HK-2 (cell line): ENCODE data around the gene PSEN1.
A peak's percentile ranks its signal among the peaks of the same experiment; 100 is the strongest.
"Not testable (repeated sequence)": the region's sequence is repeated elsewhere in the genome, so short reads cannot be mapped to it uniquely, and the experiment has no call there.

Experiments
- DNase-seq: peaks from one replicate; pipeline ENCODE4 v3.0.0-alpha.2; 2018; ENCODE audit not compliant: unreplicated experiment

Gene PSEN1

DNA sequence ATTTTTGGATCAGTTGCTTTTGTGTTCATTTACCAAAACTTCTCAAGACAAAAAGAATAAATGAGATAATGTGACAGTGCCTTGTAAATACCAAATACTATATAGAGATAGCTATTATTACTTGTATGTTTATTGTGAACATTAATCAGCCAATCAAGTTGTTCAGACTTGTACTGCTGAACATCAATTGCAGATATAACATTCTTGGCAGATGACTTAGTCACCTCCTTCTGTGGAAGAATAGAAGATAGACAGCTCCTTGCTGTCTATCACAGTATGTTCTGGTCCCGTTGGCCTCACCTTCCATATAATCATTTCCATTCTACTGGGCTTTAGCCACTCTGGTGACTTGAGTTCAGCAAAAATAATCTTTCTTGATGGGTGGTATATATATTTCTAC, 30.1 kb downstream of the PSEN1 start:
- DNase-seq: no peak

DNA sequence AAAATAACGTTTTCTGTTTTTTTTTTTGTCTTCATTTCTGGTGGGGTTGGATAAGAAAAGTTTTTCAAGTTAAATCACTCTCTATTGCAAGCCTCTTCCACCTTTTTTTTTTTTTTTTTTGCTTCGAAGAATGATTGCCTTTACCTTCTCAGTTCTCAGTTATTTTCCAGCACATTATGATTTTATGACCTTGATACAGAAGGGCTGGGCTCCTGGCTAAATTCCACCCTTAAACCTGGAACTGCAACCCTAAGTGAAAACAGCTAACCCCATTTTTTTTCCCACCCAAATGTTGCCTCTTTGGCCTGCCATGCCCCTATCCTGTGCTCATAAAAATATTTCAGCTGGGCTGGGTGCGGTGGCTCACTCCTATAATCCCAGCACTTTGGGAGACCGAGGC, 31.4 kb downstream of the PSEN1 start:
- no peak for DNase-seq

DNA sequence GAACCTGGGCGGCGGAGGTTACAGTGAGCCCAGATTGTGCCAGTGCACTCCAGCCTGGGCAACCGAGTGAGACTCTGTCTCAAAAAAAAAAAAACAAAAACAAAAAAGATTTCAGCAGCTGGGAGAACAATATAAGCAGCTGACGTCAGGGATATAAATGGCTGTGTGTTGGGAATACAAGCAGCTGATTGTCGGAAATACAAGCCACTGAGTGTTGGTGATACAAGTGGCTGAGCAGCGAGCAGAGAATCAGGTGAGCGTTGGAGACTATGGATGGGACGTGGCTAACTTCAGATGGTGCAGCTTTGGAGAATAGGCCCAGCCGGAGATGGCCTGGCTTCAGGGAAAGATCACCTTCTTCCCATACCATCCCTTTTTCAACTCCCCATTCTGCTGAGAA, 32.0 kb downstream of the PSEN1 start:
- DNase-seq: no peak

DNA sequence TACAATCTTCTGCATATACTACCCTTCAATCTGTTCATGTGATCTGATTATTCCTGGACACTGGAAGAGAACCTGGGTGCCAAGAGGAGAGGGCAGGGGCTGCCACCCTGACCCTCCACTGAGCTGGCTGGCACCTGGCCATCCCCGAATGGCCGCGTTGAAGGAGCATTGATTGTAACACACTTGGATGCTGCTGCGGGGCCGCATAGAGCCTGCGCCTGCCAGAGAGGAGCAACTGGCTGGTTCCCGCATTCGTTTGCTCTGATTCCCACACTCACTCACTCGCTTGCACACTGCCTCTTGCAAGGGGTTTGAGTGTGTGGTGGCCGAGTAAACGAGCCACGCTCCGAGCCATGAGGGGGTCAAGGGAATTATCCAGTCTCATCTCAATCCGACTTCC, 32.4 kb downstream of the PSEN1 start:
- no peak for DNase-seq

DNA sequence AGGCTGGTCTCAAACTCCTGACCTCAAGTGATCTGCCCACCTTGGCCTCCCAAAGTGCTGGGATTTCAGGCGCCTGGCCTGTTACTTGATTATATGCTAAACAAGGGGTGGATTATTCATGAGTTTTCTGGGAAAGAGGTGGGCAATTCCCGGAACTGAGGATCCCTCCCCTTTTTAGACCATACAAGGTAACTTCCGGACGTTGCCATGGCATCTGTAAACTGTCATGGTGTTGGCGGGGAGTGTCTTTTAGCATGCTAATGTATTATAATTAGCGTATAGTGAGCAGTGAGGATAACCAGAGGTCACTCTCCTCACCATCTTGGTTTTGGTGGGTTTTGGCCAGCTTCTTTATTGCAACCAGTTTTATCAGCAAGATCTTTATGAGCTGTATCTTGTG, 33.5 kb downstream of the PSEN1 start:
- DNase-seq: not testable (repeated sequence)

DNA sequence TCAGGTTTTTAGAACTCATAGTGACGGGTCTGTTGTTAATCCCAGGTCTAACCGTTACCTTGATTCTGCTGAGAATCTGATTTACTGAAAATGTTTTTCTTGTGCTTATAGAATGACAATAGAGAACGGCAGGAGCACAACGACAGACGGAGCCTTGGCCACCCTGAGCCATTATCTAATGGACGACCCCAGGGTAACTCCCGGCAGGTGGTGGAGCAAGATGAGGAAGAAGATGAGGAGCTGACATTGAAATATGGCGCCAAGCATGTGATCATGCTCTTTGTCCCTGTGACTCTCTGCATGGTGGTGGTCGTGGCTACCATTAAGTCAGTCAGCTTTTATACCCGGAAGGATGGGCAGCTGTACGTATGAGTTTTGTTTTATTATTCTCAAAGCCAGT, 34.4 kb downstream of the PSEN1 start:
- DNase-seq: no peak

DNA sequence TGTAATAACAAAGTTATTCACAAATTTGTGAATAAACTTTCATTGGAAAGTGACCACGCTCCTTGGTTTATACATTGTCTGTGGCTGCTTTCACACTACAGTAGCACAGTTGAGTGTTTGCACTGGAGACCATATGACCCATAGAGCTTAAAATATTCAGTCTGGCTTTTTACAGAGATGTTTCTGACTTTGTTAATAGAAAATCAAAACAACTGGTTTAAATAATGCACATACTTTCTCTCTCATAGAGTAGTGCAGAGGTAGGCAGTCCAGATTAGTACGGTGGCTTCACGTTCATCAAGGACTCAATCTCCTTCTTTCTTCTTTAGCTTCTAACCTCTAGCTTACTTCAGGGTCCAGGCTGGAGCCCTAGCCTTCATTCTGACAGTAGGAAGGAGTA, 36.2 kb downstream of the PSEN1 start:
- DNase-seq: no peak

DNA sequence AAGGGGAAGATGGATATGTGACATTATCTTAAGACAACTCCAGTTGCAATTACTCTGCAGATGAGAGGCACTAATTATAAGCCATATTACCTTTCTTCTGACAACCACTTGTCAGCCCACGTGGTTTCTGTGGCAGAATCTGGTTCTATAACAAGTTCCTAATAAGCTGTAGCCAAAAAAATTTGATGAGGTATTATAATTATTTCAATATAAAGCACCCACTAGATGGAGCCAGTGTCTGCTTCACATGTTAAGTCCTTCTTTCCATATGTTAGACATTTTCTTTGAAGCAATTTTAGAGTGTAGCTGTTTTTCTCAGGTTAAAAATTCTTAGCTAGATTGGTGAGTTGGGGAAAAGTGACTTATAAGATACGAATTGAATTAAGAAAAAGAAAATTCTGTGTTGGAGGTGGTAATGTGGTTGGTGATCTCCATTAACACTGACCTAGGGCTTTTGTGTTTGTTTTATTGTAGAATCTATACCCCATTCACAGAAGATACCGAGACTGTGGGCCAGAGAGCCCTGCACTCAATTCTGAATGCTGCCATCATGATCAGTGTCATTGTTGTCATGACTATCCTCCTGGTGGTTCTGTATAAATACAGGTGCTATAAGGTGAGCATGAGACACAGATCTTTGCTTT, 36.9 kb downstream of the PSEN1 start:
- DNase-seq: no peak

DNA sequence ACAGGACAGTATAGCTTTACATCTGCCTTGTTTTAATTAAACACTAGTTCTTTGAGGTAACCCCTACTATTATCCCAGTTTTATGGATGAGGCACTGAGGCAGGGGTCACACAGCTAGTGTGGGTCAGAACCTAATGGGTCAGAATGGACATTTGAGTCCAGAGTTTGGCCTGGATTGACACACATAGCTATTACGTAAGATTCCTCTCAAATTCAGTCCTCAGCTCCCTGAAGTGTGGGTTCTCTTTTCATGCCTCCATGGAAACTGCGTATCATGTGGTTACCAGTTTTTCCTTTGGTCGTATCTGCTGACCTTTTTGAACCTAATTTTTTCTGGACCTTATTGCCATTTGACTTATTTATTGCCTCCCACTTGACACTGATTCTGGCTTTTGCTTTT, 40.4 kb downstream of the PSEN1 start:
- no peak for DNase-seq

DNA sequence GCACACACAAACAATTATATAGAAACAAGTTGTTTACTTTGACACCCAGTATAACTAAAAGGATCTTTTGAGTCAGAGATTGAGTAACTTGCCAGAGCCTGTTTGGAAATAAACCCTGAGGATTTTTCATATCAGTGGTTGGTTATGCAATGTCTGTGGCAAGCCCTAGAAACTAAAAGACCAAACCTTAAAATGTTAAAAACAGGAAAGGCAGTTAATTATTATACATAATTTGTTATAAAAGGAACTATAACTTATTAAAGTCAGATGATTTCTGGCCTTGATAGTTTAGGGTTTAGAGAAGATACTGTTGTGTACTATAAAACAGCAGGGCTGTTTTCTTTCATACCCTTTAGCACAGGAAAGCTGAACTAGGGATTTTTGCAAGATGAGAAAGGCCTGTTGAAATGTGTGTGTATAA, 44.1 kb downstream of the PSEN1 start:
- DNase-seq: no peak

DNA sequence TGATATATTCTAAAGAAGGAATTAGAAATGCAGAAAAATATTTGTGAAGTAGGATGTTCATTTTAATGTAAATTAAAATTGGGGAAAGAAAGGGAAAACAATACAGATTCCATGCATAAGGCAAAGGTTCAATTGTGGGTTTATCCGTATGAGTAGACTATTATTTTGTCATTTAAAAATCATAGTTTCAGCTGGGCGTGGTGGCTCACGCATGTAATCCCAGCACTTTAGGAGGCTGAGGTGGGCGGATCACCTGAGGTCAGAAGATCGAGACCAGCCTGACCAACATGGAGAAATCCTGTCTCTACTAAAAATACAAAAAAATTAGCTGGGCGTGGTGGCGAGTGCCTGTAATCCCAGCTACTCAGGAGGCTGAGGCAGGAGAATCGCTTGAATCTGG, 44.7 kb downstream of the PSEN1 start:
- not testable (repeated sequence) for DNase-seq

DNA sequence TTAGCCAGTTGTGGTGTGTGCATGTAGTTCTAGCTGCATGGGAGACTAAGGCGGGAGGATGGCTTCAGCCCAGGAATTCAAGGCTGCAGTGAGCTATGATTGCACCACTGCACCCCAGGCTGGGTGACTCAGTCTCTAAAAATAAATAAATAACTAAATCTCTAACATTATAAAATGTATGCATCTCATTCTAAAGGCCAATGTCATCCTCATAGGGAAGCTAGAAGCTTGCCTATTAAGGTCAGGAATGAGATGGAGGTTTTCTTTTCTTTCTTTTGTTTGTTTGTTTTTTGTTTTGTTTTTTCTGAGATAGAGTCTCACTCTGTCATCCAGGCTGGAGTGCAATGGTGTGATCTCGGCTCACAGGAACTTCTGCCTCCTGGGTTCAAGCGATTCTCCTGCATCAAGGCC, 52.2 kb downstream of the PSEN1 start:
- DNase-seq: peak; percentile 38

DNA sequence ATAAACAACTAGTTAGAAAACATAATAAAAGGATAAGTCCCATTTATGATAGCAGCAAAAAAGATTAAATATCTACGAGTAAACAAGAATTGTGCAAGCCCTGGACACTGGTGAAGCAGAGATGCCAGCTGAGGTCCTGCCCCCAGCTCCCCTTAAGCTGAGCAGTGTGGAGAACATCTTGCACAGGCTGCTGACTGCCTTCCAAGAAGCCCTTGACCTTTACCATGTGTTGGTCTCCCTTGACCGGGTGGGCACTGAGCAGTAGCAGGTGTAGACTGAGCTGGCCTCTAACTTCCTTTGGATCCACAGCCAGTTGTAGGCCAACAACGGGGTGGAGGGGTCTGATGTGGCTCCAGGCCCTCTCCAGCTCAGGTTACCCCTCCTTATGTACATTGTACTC, 53.3 kb downstream of the PSEN1 start:
- DNase-seq: no peak

DNA sequence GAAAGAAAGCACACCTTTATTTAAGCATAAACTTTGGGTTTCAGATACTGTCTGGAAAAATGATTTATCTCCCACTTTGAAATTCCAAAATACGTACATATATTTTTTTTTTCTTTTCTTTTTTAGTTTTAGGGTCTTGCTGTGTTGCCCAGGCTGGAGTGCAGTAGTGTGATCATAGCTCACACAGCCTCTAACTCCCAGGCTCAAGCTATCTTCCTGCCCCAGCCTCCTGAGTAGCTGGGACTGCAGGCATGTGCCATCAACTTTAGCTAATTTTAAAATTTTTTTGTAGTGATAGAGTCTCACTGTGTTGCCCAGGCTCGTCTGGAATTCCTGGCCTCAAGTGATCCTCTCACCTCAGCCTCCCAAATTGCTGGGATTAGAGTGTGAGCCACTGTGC, 55.1 kb downstream of the PSEN1 start:
- no peak for DNase-seq

DNA sequence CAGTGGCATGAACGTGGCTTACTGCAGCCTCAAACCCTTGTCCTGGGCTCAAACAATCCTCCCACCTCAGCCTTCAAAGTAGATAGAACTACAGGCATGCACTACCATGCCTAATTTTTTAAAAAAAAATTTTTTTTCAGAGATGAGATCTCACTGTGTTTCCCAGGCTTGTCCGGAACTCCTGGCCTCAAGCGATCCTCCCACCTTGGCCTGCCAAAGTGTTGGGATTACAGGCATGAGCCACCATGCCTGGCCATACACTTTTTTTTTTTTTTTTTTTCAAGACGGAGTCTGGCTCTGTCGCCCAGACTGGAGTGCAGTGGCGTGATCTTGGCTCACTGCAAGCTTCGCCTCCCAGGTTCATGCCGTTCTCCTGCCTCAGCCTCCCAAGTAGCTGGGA, 58.0 kb downstream of the PSEN1 start:
- DNase-seq: not testable (repeated sequence)

DNA sequence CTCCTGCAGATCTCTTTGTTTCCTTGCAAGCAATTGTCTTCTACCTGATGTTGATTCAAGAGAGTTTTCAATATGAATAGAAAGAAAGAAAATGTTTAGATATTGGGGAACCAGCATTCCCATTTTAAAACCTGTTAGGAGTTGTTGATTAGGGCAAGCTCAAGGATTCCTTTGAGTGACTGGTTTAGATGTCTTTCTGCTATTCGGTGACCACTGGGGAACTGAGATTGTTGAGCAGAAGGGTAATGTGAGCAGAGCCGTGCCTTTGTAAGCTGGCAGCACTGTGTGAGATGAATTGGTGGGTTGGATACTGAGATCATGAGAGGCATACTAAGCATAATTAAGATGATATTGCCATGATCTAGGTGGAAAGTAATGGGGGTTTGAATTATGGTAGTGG, 61.9 kb downstream of the PSEN1 start:
- no peak for DNase-seq

DNA sequence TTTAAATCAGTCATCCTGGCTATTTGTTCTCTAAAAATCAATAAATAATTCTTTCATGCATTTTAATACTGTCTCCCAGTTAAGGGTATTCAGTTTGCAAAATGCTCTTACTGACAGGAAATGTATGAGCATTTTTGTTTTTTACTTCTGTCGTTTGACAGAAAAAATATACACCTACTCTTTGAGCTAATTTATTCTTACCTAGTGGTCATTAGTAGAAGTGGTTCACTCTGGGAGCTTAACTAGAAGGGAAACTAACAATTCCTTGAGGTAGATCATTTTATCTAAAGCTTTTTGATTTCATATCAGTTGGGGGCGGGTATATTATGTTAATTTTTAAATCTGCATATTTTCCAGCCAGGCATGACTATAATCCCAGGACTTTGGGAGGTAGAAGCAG, 67.2 kb downstream of the PSEN1 start:
- DNase-seq: no peak

DNA sequence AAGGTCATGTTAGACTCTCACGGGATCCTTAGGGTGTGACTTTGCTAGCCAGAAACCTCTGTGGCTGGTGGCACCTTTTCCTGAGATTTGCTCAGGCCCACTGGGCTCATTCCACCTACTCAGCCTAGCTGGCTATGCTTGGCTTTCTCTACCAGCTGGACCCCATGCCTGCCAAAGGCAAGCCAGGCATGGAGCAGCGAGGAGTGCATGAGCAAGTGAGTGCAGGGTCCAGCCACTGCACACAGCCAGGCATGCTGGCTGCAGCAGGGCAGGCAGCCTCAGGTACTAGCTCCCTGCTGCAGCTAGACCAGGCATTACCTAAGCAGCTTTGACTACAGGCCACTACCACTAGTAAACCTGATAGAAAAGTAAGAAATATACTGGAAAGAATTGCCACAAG, 71.3 kb downstream of the PSEN1 start:
- no peak for DNase-seq

DNA sequence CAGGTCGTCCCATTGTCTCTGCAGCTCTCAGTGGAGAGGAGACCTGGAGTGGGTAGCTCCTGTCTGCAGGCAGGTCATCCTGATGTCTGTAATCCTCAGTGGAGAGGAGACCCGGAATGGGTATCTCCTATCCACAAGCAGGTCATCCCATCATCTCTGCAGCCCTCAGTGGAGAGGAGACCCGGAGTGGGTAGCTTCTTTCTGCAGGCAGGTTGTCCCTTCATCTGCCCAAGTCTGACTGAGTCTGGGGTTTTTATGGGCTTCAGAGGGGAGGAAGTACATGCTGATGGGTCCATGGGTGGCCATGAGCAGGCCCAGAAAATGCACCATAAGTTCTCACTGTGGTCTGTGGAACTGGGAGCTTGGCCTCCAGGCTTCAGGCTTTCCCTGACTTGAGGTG, 72.1 kb downstream of the PSEN1 start:
- DNase-seq: no peak

DNA sequence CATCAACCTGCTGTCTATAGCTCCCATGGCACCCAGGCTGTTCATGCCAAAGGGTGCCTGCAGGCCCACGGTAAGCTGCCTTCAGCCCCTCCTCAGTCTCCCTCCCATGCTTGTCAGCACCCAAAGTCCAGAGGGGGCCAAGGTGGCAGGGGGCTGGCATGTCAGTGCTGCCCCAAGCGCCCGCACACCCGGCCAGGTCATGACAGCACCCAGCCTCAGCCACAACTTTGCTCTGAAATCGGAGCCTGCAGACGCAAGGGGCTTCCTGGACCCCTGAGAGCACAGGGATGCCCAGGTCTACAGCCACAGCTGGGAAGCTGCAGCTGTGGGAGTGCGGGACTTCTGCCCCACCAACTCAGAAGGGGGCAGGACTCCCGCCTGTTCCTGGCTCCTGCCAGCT, 72.5 kb downstream of the PSEN1 start:
- DNase-seq: no peak

DNA sequence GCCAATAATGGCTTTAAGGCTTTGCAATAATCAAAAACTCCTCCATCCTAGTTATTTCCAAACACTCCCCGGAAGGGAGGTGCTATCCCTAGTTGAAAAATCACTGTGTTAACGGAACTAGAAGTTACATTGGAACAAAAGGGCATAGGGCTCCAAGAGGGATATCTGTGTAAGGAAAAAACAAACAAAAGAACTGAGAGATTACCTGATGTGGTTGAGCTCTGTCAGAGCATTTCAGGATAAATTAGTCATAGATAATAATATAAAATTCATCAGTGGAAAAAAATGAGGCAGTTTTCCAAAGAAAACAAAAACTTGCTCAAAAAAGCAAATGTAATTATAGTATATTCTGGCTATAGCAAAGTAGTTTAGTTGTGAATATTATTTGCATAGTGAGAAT, 73.6 kb downstream of the PSEN1 start:
- DNase-seq: no peak

DNA sequence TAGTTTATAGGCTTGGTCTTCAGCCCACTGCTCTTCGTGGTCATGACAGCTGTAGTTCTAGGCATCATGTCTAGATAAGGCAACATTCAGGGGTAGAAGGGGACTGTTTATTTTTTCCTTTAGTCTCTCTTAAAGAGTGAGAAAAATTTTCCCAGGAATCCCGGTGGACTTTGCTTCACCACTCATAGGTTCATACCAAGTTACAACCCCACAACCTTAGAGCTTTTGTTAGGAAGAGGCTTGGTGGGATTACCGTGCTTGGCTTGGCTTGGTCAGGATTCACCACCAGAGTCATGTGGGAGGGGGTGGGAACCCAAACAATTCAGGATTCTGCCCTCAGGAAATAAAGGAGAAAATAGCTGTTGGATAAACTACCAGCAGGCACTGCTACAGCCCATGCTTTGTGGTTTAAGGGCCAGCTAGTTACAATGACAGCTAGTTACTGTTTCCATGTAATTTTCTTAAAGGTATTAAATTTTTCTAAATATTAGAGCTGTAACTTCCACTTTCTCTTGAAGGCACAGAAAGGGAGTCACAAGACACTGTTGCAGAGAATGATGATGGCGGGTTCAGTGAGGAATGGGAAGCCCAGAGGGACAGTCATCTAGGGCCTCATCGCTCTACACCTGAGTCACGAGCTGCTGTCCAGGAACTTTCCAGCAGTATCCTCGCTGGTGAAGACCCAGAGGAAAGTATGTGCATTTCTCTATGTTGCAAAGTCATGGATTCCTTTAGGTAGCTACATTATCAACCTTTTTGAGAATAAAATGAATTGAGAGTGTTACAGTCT, 75.1 kb downstream of the PSEN1 start:
- no peak for DNase-seq

DNA sequence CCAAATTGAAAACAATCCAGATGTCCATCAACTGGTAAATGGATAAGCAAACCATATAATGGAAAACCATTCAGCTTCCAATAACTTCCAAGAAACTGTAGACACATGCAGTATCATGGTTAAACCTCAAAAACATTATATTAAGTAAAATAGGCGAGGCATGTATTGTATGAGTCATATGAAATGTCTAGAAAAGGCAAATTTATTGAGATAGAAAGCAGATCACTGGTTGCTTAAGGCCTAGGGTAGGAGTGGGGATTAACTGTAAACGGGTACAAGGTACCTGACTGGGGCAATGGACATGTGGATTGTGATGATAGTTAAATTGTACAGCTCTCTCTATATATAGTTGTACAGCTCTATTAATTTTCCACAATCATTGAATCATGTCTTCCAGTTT, 79.7 kb downstream of the PSEN1 start:
- no peak for DNase-seq

DNA sequence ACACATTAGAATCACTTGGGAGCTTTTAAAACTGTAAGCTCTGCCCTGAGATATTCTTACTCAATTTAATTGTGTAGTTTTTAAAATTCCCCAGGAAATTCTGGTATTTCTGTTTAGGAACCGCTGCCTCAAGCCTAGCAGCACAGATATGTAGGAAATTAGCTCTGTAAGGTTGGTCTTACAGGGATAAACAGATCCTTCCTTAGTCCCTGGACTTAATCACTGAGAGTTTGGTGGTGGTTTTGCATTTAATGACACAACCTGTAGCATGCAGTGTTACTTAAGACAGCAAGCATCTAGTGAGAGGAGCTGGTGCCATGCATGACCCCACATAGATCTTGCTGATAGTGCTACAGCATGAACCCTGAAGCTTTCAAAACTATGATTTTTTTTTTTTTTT, 81.1 kb downstream of the PSEN1 start:
- DNase-seq: no peak
